Suprapubic skin (tissue), 4 donors: ENCODE measurements around the gene CEP85. TPM values are rescaled to one million over a fixed set of nuclear protein-coding genes. Genes with fewer than 3 reads are reported as not detected.
"Not testable (repeated sequence)": the region's sequence is repeated elsewhere in the genome, so short reads cannot be mapped to it uniquely, and the experiment has no call there.

Source experiments
- DNase-seq, 2 donors: peaks; one replicate each; pipeline ENCODE4 v3.0.0-alpha.2; 2019; ENCODE audit warnings: low spot score in 2 of 2
- H3K27ac ChIP-seq: fragments of 200-600 bp; sonication (generic); one replicate; pipeline ENCODE4 v1.5.1; 2019
- H3K27me3 ChIP-seq: fragments of 200-600 bp; sonication (generic); one replicate; pipeline ENCODE4 v1.5.1; 2019
- H3K36me3 ChIP-seq: fragments of 200-600 bp; sonication (generic); one replicate; pipeline ENCODE4 v1.5.1; 2019
- H3K4me1 ChIP-seq: fragments of 200-600 bp; sonication (generic); one replicate; pipeline ENCODE4 v1.5.1; 2019
- H3K4me3 ChIP-seq: fragments of 200-600 bp; sonication (generic); one replicate; pipeline ENCODE4 v1.5.1; 2019; ENCODE audit warnings: mild to moderate bottlenecking
- H3K9me3 ChIP-seq: fragments of 200-600 bp; sonication (generic); one replicate; pipeline ENCODE4 v1.5.1; 2019
- EP300 ChIP-seq: sonication (generic); formaldehyde crosslinking; IDR thresholded peaks from one replicate; pipeline ENCODE4 v1.6.1; 2017; ENCODE audit warnings: antibody characterized with exemption
- POLR2A ChIP-seq, 2 donors: fragments of 450-650 bp; IDR thresholded peaks; one replicate each; pipeline ENCODE4 v1.6.1; 2017; ENCODE audit warnings: antibody characterized with exemption in 2 of 2, mild to moderate bottlenecking in 2 of 2, moderate library complexity in 2 of 2
- POLR2AphosphoS5 ChIP-seq, 3 donors: sonication (generic); formaldehyde crosslinking; IDR thresholded peaks; one replicate each; pipeline ENCODE4 v1.6.1; 2017; ENCODE audit warnings: antibody characterized with exemption in 3 of 3
- WGBS: methylation state at CpG from one replicate; pipeline ENCODE4 v1.1.5; 2018; 5-methylcytosine and 5-hydroxymethylcytosine counted together
- total RNA-seq, 4 donors: library from RNA; depleted of rRNA; stranded (reverse); fragments of >200 nt; gene quantifications; one replicate each; pipeline ENCODE4 v1.1.0, GENCODE V29; 2016
- TF ChIP-seq, protein P1 (sequence below), 2 donors: fragments of 200-600 bp in 1 of 2; fragments of 450-650 bp in 1 of 2; sonication (generic) in 1 of 2; IDR thresholded peaks; one replicate each; pipeline ENCODE4 v1.5.1; 2016 to 2019; ENCODE audit warnings: antibody characterized with exemption in 2 of 2, mild to moderate bottlenecking in 1 of 2, moderate library complexity in 1 of 2

Gene CEP85
- total RNA-seq, 4 donors from 2014 or later: 18.2 to 27.8 (median 18.7) TPM

- H3K9me3 ChIP-seq: no peaks in the 10 kb centered on the region
- no peaks in the 10 kb centered on the region for H3K27me3 ChIP-seq
- DNase-seq: peak in 1 of 2 donors; percentile 57
- H3K36me3 ChIP-seq: no peaks in the 10 kb centered on the region
- H3K4me3 ChIP-seq: no peak overlapping the region
- no peak for TF ChIP-seq POLR2AphosphoS5 (IDR thresholded peaks at IDR 0.05)
- no peak for TF ChIP-seq POLR2A (IDR thresholded peaks at IDR 0.05)
- no peak for TF ChIP-seq EP300
- TF ChIP-seq, protein P1, sequence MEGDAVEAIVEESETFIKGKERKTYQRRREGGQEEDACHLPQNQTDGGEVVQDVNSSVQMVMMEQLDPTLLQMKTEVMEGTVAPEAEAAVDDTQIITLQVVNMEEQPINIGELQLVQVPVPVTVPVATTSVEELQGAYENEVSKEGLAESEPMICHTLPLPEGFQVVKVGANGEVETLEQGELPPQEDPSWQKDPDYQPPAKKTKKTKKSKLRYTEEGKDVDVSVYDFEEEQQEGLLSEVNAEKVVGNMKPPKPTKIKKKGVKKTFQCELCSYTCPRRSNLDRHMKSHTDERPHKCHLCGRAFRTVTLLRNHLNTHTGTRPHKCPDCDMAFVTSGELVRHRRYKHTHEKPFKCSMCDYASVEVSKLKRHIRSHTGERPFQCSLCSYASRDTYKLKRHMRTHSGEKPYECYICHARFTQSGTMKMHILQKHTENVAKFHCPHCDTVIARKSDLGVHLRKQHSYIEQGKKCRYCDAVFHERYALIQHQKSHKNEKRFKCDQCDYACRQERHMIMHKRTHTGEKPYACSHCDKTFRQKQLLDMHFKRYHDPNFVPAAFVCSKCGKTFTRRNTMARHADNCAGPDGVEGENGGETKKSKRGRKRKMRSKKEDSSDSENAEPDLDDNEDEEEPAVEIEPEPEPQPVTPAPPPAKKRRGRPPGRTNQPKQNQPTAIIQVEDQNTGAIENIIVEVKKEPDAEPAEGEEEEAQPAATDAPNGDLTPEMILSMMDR (IDR thresholded peaks at IDR 0.05): no peak
- 60% methylated on average over 1 of the region's 3 CpGs for WGBS
- H3K27ac ChIP-seq: peak overlapping the region; percentile 54
- H3K4me1 ChIP-seq: peaks cover 49% of the 10 kb centered on the region
Observed at GRCh38 chr1:26291433-26291832, 57.4 kb downstream of the CEP85 start.

GRCh38 chr1:26291939-26292338 is 57.9 kb downstream of the CEP85 start:
- H3K9me3 ChIP-seq: no peaks in the 10 kb centered on the region
- H3K36me3 ChIP-seq: peaks cover 4% of the 10 kb centered on the region
- no peak for DNase-seq
- no peak overlapping the region for H3K27ac ChIP-seq
- no peaks in the 10 kb centered on the region for H3K27me3 ChIP-seq
- no peak overlapping the region for H3K4me3 ChIP-seq
- peaks cover 48% of the 10 kb centered on the region for H3K4me1 ChIP-seq
- 85% methylated on average over 4 of the region's 4 CpGs for WGBS
- TF ChIP-seq POLR2AphosphoS5 (IDR thresholded peaks at IDR 0.05) (no peak), POLR2A (IDR thresholded peaks at IDR 0.05) (no peak), EP300 (no peak)
- TF ChIP-seq, protein P1 (IDR thresholded peaks at IDR 0.05): no peak

GRCh38 chr1:26292735-26293134 is 58.7 kb downstream of the CEP85 start:
- H3K36me3 ChIP-seq, DNase-seq, H3K27ac ChIP-seq, H3K9me3 ChIP-seq, H3K27me3 ChIP-seq, H3K4me3 ChIP-seq: not testable (repeated sequence)
- peaks cover 40% of the 10 kb centered on the region for H3K4me1 ChIP-seq
- WGBS: 94% methylated on average over 5 of the region's 5 CpGs

DNA sequence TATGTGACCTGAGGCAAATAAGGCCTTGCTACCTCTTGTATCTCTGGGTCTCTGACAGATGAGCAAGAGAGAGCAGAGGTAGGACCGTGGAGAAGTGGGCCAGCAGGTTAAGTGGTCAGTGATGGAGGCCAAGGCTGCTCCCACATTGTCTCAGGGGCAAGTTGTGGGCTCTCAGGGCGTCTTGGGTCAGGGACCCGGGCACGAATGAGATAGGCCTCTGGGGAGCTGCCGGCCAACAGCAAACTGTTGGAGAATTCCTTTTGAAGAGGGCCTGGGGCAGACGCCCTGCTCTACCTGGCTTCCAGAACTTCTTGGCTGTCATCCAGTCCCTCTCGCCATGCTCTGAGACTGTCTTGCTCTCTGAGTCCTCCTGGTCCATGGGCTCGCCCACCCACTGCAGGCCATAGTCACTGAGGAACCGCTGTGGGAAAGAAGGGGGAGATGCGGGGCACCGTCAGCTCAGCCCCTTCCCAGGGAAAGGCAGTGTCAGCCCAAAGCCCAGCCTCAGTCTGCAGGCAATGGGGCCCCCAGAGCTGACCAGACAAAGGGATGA is 60.0 kb downstream of the CEP85 start:
- Histone ChIP-seq H3K4me1 (peaks cover 27% of the 10 kb centered on the region), H3K9me3 (no peaks in the 10 kb centered on the region), H3K27ac (no peak overlapping the region), H3K27me3 (no peaks in the 10 kb centered on the region), H3K36me3 (peaks cover 4% of the 10 kb centered on the region), H3K4me3 (no peak overlapping the region)
- no peak for DNase-seq
- 80% methylated on average over 11 of the region's 11 CpGs for WGBS
- TF ChIP-seq POLR2A (IDR thresholded peaks at IDR 0.05): no peak
- no peak for TF ChIP-seq POLR2AphosphoS5 (IDR thresholded peaks at IDR 0.05)
- TF ChIP-seq, protein P1 (IDR thresholded peaks at IDR 0.05): no peak
- no peak for TF ChIP-seq EP300

GRCh38 chr1:26295194-26296138 is 61.5 kb downstream of the CEP85 start:
- no peaks in the 10 kb centered on the region for H3K27me3 ChIP-seq
- 93% methylated on average over 22 of the region's 22 CpGs for WGBS
- no peak for DNase-seq

More at GRCh38 chr1:26295194-26296138, 61.5 kb downstream of the CEP85 start:
- TF ChIP-seq, protein P1 (IDR thresholded peaks at IDR 0.05): no peak
- TF ChIP-seq POLR2A (IDR thresholded peaks at IDR 0.05): no peak
- TF ChIP-seq POLR2AphosphoS5 (IDR thresholded peaks at IDR 0.05): no peak
- TF ChIP-seq EP300: no peak
- no peak overlapping the region for H3K27ac ChIP-seq
- peaks cover 13% of the 10 kb centered on the region for H3K4me1 ChIP-seq
- H3K36me3 ChIP-seq: peaks cover 4% of the 10 kb centered on the region
- H3K9me3 ChIP-seq: no peaks in the 10 kb centered on the region
- no peak overlapping the region for H3K4me3 ChIP-seq
